SK-N-SH treated with all-trans-retinoic acid at 6 μM for 48 hours (cell line): Measurements from ENCODE around the gene GTF2B.

Experiments
- ATAC-seq: fragments of 200-7000 bp; cut with Tn5 transposase; 3 replicates; pipeline ENCODE4 v1.9.1; 2020; ENCODE audit warnings: mild to moderate bottlenecking, moderate library complexity
- ARNTL ChIP-seq: fragments of 450-650 bp; formaldehyde crosslinking; IDR thresholded peaks from 2 replicates; pipeline ENCODE4 v1.5.0; 2020; ENCODE audit warnings: low read depth, mild to moderate bottlenecking, moderate library complexity, borderline replicate concordance
- BACH2 ChIP-seq: fragments of 250-450 bp; sonication (Bioruptor Pico); IDR thresholded peaks from 2 replicates; pipeline ENCODE4 v1.9.0; 2021; ENCODE audit warnings: mild to moderate bottlenecking, borderline replicate concordance
- CREB5 ChIP-seq: fragments of 250-450 bp; sonication (Bioruptor Pico); IDR thresholded peaks from 2 replicates; pipeline ENCODE4 v1.5.1; 2020; ENCODE audit warnings: low read depth, mild to moderate bottlenecking, moderate library complexity
- CSRNP3 ChIP-seq: fragments of 250-450 bp; sonication (Bioruptor Pico); IDR thresholded peaks from 2 replicates; pipeline ENCODE4 v1.5.1; 2021; ENCODE audit warnings: mild to moderate bottlenecking, moderate library complexity
- ESRRG ChIP-seq: fragments of 250-450 bp; sonication (Bioruptor Pico); IDR thresholded peaks from 2 replicates; pipeline ENCODE4 v1.6.1; 2021; ENCODE audit warnings: mild to moderate bottlenecking
- GLIS3 ChIP-seq: fragments of 250-450 bp; sonication (Bioruptor Pico); IDR thresholded peaks from 2 replicates; pipeline ENCODE4 v1.5.0; 2020; ENCODE audit warnings: mild to moderate bottlenecking, moderate library complexity
- ISL1 ChIP-seq: fragments of 250-450 bp; sonication (Bioruptor Pico); IDR thresholded peaks from 2 replicates; pipeline ENCODE4 v2.1.2; 2022; ENCODE audit warnings: mild to moderate bottlenecking, moderate library complexity
- OSR1 ChIP-seq: fragments of 250-450 bp; sonication (Bioruptor Pico); IDR thresholded peaks from 2 replicates; pipeline ENCODE4 v1.8.0; 2022; ENCODE audit warnings: moderate library complexity, mild to moderate bottlenecking, inconsistent platforms
- POU6F1 ChIP-seq: fragments of 250-450 bp; sonication (Bioruptor Pico); IDR thresholded peaks from 2 replicates; pipeline ENCODE4 v1.8.0; 2021; ENCODE audit warnings: low read depth, mild to moderate bottlenecking, moderate library complexity, borderline replicate concordance
- PPARA ChIP-seq: fragments of 250-450 bp; sonication (Bioruptor Pico); IDR thresholded peaks from 2 replicates; pipeline ENCODE4 v1.5.0; 2020; ENCODE audit warnings: mild to moderate bottlenecking, borderline replicate concordance
- RARB ChIP-seq: fragments of 250-450 bp; sonication (Bioruptor Pico); IDR thresholded peaks from 2 replicates; pipeline ENCODE4 v1.8.0; 2021; ENCODE audit warnings: mild to moderate bottlenecking, moderate library complexity
- SNAI2 ChIP-seq: fragments of 250-450 bp; sonication (Bioruptor Pico); IDR thresholded peaks from 2 replicates; pipeline ENCODE4 v1.5.0; 2020; ENCODE audit warnings: mild to moderate bottlenecking, moderate library complexity
- TCF4 ChIP-seq: fragments of 250-450 bp; sonication (Bioruptor Pico); IDR thresholded peaks from 2 replicates; pipeline ENCODE4 v1.8.0; 2021; ENCODE audit warnings: mild to moderate bottlenecking, moderate library complexity, borderline replicate concordance
- TOX ChIP-seq: fragments of 250-450 bp; sonication (Bioruptor Pico); IDR thresholded peaks from 2 replicates; pipeline ENCODE4 v1.8.0; 2021; ENCODE audit warnings: mild to moderate bottlenecking, moderate library complexity, borderline replicate concordance
- ZC3H10 ChIP-seq: fragments of 250-450 bp; sonication (Bioruptor Pico); IDR thresholded peaks from 2 replicates; pipeline ENCODE4 v1.5.1; 2021; ENCODE audit warnings: mild to moderate bottlenecking, moderate library complexity
- ZFP3 ChIP-seq: fragments of 250-450 bp; sonication (Bioruptor Pico); IDR thresholded peaks from 2 replicates; pipeline ENCODE4 v1.5.0; 2020; ENCODE audit warnings: mild to moderate bottlenecking, moderate library complexity
- ZFP30 ChIP-seq: fragments of 450-650 bp; formaldehyde crosslinking; IDR thresholded peaks from 2 replicates; pipeline ENCODE4 v1.5.0; 2022; ENCODE audit warnings: mild to moderate bottlenecking, moderate library complexity
- ZNF565 ChIP-seq: fragments of 450-650 bp; formaldehyde crosslinking; conservative IDR thresholded peaks from 2 replicates; pipeline ENCODE4 v1.5.0; 2020; ENCODE audit warnings: low read depth, mild to moderate bottlenecking, moderate library complexity
- ZNF8 ChIP-seq: fragments of 450-650 bp; formaldehyde crosslinking; IDR thresholded peaks from 2 replicates; pipeline ENCODE4 v1.5.0; 2020; ENCODE audit warnings: mild to moderate bottlenecking, moderate library complexity
- TF ChIP-seq, protein P1 (sequence below): fragments of 250-450 bp; sonication (Bioruptor Pico); IDR thresholded peaks from 2 replicates; pipeline ENCODE4 v1.8.0; 2020; ENCODE audit warnings: mild to moderate bottlenecking, moderate library complexity, borderline replicate concordance

The GTF2B gene

GRCh38 chr1:88867743-88868521, 23.4 kb downstream of the GTF2B start:
- peak; percentile 74 for ATAC-seq
- TF ChIP-seq ARNTL = no peak
- no peak for TF ChIP-seq TCF4 (CRISPR knock-in tag)
- TF ChIP-seq OSR1 (CRISPR knock-in tag) = no peak
- TF ChIP-seq PPARA (CRISPR knock-in tag) = no peak
- TF ChIP-seq ZFP30 = no peak
- TF ChIP-seq, protein P1, sequence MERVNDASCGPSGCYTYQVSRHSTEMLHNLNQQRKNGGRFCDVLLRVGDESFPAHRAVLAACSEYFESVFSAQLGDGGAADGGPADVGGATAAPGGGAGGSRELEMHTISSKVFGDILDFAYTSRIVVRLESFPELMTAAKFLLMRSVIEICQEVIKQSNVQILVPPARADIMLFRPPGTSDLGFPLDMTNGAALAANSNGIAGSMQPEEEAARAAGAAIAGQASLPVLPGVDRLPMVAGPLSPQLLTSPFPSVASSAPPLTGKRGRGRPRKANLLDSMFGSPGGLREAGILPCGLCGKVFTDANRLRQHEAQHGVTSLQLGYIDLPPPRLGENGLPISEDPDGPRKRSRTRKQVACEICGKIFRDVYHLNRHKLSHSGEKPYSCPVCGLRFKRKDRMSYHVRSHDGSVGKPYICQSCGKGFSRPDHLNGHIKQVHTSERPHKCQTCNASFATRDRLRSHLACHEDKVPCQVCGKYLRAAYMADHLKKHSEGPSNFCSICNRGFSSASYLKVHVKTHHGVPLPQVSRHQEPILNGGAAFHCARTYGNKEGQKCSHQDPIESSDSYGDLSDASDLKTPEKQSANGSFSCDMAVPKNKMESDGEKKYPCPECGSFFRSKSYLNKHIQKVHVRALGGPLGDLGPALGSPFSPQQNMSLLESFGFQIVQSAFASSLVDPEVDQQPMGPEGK (CRISPR knock-in tag) = no peak

GRCh38 chr1:88851303-88852063, 39.9 kb downstream of the GTF2B start:
- no peak for ATAC-seq
- no peak for TF ChIP-seq TOX (CRISPR knock-in tag)
- TF ChIP-seq CSRNP3 = no peak
- no peak for TF ChIP-seq PPARA (CRISPR knock-in tag)
- no peak for TF ChIP-seq ZNF8 (CRISPR knock-in tag)
- no peak for TF ChIP-seq CREB5 (CRISPR knock-in tag)
- TF ChIP-seq TCF4 (CRISPR knock-in tag) = no peak
- no peak for TF ChIP-seq ZFP30
- TF ChIP-seq ESRRG = no peak
- TF ChIP-seq RARB (CRISPR knock-in tag) = no peak
- TF ChIP-seq, protein P1 (CRISPR knock-in tag) = no peak
- no peak for TF ChIP-seq OSR1 (CRISPR knock-in tag)
- no peak for TF ChIP-seq POU6F1 (CRISPR knock-in tag)
- no peak for TF ChIP-seq ZC3H10 (CRISPR knock-in tag)
- TF ChIP-seq ISL1 (CRISPR knock-in tag) = no peak
- no peak for TF ChIP-seq ZFP3 (CRISPR knock-in tag)

GRCh38 chr1:88847643-88848042, 43.7 kb downstream of the GTF2B start:
- ATAC-seq = no peak
- no peak for TF ChIP-seq TOX (CRISPR knock-in tag)
- no peak for TF ChIP-seq POU6F1 (CRISPR knock-in tag)
- no peak for TF ChIP-seq ZNF565 (CRISPR knock-in tag)
- TF ChIP-seq ZFP3 (CRISPR knock-in tag) = no peak
- TF ChIP-seq BACH2 (CRISPR knock-in tag) = no peak
- no peak for TF ChIP-seq ISL1 (CRISPR knock-in tag)
- TF ChIP-seq GLIS3 (CRISPR knock-in tag) = no peak
- no peak for TF ChIP-seq ZNF8 (CRISPR knock-in tag)
- TF ChIP-seq TCF4 (CRISPR knock-in tag) = no peak
- no peak for TF ChIP-seq ARNTL
- TF ChIP-seq SNAI2 (CRISPR knock-in tag) = no peak
- TF ChIP-seq PPARA (CRISPR knock-in tag) = no peak
- TF ChIP-seq CSRNP3 = no peak
- no peak for TF ChIP-seq ZC3H10 (CRISPR knock-in tag)
- no peak for TF ChIP-seq ESRRG
